Amygdala (tissue), 56 donors: Measurements from ENCODE around the gene RXRA.

ENCODE experiments used
- DNase-seq, 56 donors: peaks; one replicate each; lab custom pipeline; 2025; lab: John Stamatoyannopoulos, UW

RXRA gene

GRCh38 chr9:134321531-134321930 is 4.7 kb upstream of the RXRA start:
- DNase-seq = no peak

GRCh38 chr9:134321946-134322741 is 4.1 kb upstream of the RXRA start:
- DNase-seq = no peak

GRCh38 chr9:134322781-134323241 is 3.4 kb upstream of the RXRA start:
- DNase-seq = no peak

- DNase-seq = peak in 30 of 56 donors; percentile 24 to 79 (median 56)
Measured at GRCh38 chr9:134323741-134324358, 2.4 kb upstream of the RXRA start.

- DNase-seq = no peak
Measured at GRCh38 chr9:134324359-134325095, 1.7 kb upstream of the RXRA start.

GRCh38 chr9:134325096-134325812 is 1.0 kb upstream of the RXRA start:
- DNase-seq = peak in 2 of 56 donors; percentile 34 to 63

GRCh38 chr9:134326724-134327601 is 708 bp downstream of the RXRA start:
- DNase-seq = no peak

- no peak for DNase-seq
Measured at GRCh38 chr9:134327671-134328231, 1.5 kb downstream of the RXRA start.

- DNase-seq = no peak
Measured at GRCh38 chr9:134328341-134328840, 2.1 kb downstream of the RXRA start.

GRCh38 chr9:134328841-134329575 is 2.8 kb downstream of the RXRA start:
- peak in 9 of 56 donors; percentile 15 to 53 (median 33) for DNase-seq

GRCh38 chr9:134329576-134329855 is 3.3 kb downstream of the RXRA start:
- no peak for DNase-seq

- DNase-seq = no peak
Measured at GRCh38 chr9:134329886-134330285, 3.6 kb downstream of the RXRA start.

GRCh38 chr9:134330590-134330989 is 4.3 kb downstream of the RXRA start:
- no peak for DNase-seq

- DNase-seq = peak in 12 of 56 donors; percentile 15 to 66 (median 45)
Measured at GRCh38 chr9:134331186-134332025, 5.2 kb downstream of the RXRA start.

GRCh38 chr9:134332266-134332665 is 6.0 kb downstream of the RXRA start:
- no peak for DNase-seq

GRCh38 chr9:134332841-134333233 is 6.6 kb downstream of the RXRA start:
- no peak for DNase-seq

GRCh38 chr9:134333234-134333873 is 7.1 kb downstream of the RXRA start:
- DNase-seq = no peak
